ENCODE measurements around the gene CCDC40. TPM values are rescaled to one million over a fixed set of nuclear protein-coding genes. Genes with fewer than 3 reads are reported as not detected.

CCDC40 gene
- total and polyA plus RNA-seq, 2 of the 13 experiments (the other 11 are each of a cell fraction or from before 2014, with no cell fraction given), result 4.1 to 5.5 TPM

DNA sequence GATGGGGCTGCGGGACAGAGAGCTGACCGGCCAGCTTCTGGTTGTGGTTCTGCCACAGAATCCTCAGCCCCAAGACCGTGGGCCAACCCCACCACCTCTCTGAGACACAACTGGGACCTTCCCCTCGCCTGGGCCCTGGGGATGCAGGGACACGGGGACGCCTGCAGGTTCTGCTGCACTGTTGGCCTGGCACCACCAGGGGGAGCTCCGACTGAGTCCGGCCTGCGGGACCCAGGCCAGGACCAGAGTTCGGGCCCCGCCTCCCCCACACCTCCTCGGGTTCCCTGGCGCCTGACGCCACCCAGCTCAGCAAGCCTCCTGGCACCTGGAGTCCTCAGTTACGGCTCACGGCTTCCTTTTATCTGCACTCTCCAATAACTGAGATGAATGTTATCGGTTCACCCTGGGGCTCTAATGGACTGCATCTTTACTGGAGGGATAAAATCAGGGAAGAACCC is 28.0 kb upstream of the CCDC40 start (continued):
- TF ChIP-seq NRL (CRISPR knock-in tag; IDR thresholded peaks at IDR 0.05; ENCODE audit: borderline replicate concordance) (0 out of 2 replicates have a peak, but pooled peaks have one; percentile 46), ZNF768 (CRISPR knock-in tag; IDR thresholded peaks at IDR 0.05) (no peak), KDM4B (CRISPR knock-in tag; IDR thresholded peaks at IDR 0.05) (peak; percentile 83), ZNF558 (CRISPR knock-in tag; IDR thresholded peaks at IDR 0.05; ENCODE audit: borderline replicate concordance) (no peak), CHD2 (IDR thresholded peaks at IDR 0.05; ENCODE audit: low read depth, low read length) (peak; percentile 50; the same call in 1 of the 2 replicates), ZNF724P (CRISPR knock-in tag; IDR thresholded peaks at IDR 0.05; ENCODE audit: borderline replicate concordance) (no peak), ATF7 (IDR thresholded peaks at IDR 0.05) (no peak), ATF7 (CRISPR knock-in tag; IDR thresholded peaks at IDR 0.05) (no peak), ASH2L (IDR thresholded peaks at IDR 0.05; ENCODE audit: insufficient read length, low read depth, low read length) (no peak), ZMYM2 (CRISPR knock-in tag; IDR thresholded peaks at IDR 0.05) (no peak; the same call in 1 of the 2 replicates), THAP11 (CRISPR knock-in tag; IDR thresholded peaks at IDR 0.05) (peak; percentile 42; the same call in 1 of the 2 replicates), ZNF780A (CRISPR knock-in tag; IDR thresholded peaks at IDR 0.05) (no peak), HMGA1 (CRISPR knock-in tag; conservative IDR thresholded peaks at IDR 0.05) (no peak), RFXANK (CRISPR knock-in tag; IDR thresholded peaks at IDR 0.05) (no peak), ZNF781 (CRISPR knock-in tag; IDR thresholded peaks at IDR 0.05; ENCODE audit: borderline replicate concordance, not compliant biosample characterization) (peak; percentile 79), CBFB (CRISPR knock-in tag; IDR thresholded peaks at IDR 0.05) (0 out of 2 replicates have a peak, but pooled peaks have one; percentile 50), NFYB (CRISPR knock-in tag; IDR thresholded peaks at IDR 0.05) (no peak)
- TF ChIP-seq, protein P1, sequence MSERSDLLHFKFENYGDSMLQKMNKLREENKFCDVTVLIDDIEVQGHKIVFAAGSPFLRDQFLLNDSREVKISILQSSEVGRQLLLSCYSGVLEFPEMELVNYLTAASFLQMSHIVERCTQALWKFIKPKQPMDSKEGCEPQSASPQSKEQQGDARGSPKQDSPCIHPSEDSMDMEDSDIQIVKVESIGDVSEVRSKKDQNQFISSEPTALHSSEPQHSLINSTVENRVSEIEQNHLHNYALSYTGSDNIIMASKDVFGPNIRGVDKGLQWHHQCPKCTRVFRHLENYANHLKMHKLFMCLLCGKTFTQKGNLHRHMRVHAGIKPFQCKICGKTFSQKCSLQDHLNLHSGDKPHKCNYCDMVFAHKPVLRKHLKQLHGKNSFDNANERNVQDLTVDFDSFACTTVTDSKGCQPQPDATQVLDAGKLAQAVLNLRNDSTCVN (CRISPR knock-in tag; IDR thresholded peaks at IDR 0.05; ENCODE audit: borderline replicate concordance), result no peak
- TF ChIP-seq, protein P2, sequence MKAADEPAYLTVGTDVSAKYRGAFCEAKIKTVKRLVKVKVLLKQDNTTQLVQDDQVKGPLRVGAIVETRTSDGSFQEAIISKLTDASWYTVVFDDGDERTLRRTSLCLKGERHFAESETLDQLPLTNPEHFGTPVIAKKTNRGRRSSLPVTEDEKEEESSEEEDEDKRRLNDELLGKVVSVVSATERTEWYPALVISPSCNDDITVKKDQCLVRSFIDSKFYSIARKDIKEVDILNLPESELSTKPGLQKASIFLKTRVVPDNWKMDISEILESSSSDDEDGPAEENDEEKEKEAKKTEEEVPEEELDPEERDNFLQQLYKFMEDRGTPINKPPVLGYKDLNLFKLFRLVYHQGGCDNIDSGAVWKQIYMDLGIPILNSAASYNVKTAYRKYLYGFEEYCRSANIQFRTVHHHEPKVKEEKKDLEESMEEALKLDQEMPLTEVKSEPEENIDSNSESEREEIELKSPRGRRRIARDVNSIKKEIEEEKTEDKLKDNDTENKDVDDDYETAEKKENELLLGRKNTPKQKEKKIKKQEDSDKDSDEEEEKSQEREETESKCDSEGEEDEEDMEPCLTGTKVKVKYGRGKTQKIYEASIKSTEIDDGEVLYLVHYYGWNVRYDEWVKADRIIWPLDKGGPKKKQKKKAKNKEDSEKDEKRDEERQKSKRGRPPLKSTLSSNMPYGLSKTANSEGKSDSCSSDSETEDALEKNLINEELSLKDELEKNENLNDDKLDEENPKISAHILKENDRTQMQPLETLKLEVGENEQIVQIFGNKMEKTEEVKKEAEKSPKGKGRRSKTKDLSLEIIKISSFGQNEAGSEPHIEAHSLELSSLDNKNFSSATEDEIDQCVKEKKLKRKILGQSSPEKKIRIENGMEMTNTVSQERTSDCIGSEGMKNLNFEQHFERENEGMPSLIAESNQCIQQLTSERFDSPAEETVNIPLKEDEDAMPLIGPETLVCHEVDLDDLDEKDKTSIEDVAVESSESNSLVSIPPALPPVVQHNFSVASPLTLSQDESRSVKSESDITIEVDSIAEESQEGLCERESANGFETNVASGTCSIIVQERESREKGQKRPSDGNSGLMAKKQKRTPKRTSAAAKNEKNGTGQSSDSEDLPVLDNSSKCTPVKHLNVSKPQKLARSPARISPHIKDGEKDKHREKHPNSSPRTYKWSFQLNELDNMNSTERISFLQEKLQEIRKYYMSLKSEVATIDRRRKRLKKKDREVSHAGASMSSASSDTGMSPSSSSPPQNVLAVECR (CRISPR knock-in tag; IDR thresholded peaks at IDR 0.05; ENCODE audit: borderline replicate concordance), result peak; percentile 71; the same call in 1 of the 2 replicates
- TF ChIP-seq, protein P3, sequence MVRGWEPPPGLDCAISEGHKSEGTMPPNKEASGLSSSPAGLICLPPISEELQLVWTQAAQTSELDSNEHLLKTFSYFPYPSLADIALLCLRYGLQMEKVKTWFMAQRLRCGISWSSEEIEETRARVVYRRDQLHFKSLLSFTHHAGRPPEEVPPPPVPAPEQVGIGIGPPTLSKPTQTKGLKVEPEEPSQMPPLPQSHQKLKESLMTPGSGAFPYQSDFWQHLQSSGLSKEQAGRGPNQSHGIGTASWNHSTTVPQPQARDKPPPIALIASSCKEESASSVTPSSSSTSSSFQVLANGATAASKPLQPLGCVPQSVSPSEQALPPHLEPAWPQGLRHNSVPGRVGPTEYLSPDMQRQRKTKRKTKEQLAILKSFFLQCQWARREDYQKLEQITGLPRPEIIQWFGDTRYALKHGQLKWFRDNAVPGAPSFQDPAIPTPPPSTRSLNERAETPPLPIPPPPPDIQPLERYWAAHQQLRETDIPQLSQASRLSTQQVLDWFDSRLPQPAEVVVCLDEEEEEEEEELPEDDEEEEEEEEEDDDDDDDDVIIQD (CRISPR knock-in tag; IDR thresholded peaks at IDR 0.05; ENCODE audit: low read depth), result no peak
- TF ChIP-seq, protein P4, sequence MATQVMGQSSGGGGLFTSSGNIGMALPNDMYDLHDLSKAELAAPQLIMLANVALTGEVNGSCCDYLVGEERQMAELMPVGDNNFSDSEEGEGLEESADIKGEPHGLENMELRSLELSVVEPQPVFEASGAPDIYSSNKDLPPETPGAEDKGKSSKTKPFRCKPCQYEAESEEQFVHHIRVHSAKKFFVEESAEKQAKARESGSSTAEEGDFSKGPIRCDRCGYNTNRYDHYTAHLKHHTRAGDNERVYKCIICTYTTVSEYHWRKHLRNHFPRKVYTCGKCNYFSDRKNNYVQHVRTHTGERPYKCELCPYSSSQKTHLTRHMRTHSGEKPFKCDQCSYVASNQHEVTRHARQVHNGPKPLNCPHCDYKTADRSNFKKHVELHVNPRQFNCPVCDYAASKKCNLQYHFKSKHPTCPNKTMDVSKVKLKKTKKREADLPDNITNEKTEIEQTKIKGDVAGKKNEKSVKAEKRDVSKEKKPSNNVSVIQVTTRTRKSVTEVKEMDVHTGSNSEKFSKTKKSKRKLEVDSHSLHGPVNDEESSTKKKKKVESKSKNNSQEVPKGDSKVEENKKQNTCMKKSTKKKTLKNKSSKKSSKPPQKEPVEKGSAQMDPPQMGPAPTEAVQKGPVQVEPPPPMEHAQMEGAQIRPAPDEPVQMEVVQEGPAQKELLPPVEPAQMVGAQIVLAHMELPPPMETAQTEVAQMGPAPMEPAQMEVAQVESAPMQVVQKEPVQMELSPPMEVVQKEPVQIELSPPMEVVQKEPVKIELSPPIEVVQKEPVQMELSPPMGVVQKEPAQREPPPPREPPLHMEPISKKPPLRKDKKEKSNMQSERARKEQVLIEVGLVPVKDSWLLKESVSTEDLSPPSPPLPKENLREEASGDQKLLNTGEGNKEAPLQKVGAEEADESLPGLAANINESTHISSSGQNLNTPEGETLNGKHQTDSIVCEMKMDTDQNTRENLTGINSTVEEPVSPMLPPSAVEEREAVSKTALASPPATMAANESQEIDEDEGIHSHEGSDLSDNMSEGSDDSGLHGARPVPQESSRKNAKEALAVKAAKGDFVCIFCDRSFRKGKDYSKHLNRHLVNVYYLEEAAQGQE (IDR thresholded peaks at IDR 0.05; ENCODE audit: borderline replicate concordance in 1 of 2, low read depth in 1 of 2, low read length in 2 of 2), result no peak
